ENCODE measurements around the gene MYH10. TPM values are rescaled to one million over a fixed set of nuclear protein-coding genes. Genes with fewer than 3 reads are reported as not detected.
"Not testable (repeated sequence)": the region's sequence is repeated elsewhere in the genome, so short reads cannot be mapped to it uniquely, and the experiment has no call there.

The MYH10 gene
- polyA plus RNA-seq, 3 donors = 7.0 to 19.8 (median 18.9) TPM

GRCh38 chr17:8576559-8577294, 53.8 kb downstream of the MYH10 start:
- H3K27ac ChIP-seq (ENCODE audit: low read depth, low read length) = no peak overlapping the region
- 90 to 93% (median 92%) methylated on average over 3 of the region's 3 CpGs for WGBS, 3 donors

GRCh38 chr17:8574687-8575086, 55.8 kb downstream of the MYH10 start:
- WGBS, 3 donors = 66 to 82% (median 68%) methylated on average over 9 of the region's 9 CpGs
- H3K27ac ChIP-seq (ENCODE audit: low read depth, low read length) = no peak overlapping the region

- no peak overlapping the region for H3K27ac ChIP-seq (ENCODE audit: low read depth, low read length)
- WGBS, 3 donors = 79 to 100% (median 87%) methylated on average over 1 of the region's 1 CpG
Observed at GRCh38 chr17:8572764-8573163, 57.8 kb downstream of the MYH10 start.

- no peak overlapping the region for H3K27ac ChIP-seq (ENCODE audit: low read depth, low read length)
- 68 to 76% (median 69%) methylated on average over 7 of the region's 7 CpGs for WGBS, 3 donors
Observed at GRCh38 chr17:8563981-8564602, 66.4 kb downstream of the MYH10 start.

- WGBS, 3 donors = 80 to 85% (median 85%) methylated on average over 5 of the region's 5 CpGs
- H3K27ac ChIP-seq (ENCODE audit: low read depth, low read length) = no peak overlapping the region
Observed at GRCh38 chr17:8563024-8563776, 67.3 kb downstream of the MYH10 start.

GRCh38 chr17:8558144-8558543, 72.4 kb downstream of the MYH10 start:
- WGBS, 3 donors = 89 to 93% (median 92%) methylated on average over 1 of the region's 1 CpG
- no peak overlapping the region for H3K27ac ChIP-seq (ENCODE audit: low read depth, low read length)

GRCh38 chr17:8557176-8557806, 73.2 kb downstream of the MYH10 start:
- H3K27ac ChIP-seq (ENCODE audit: low read depth, low read length) = no peak overlapping the region
- 84 to 86% (median 85%) methylated on average over 5 of the region's 5 CpGs for WGBS, 3 donors

GRCh38 chr17:8556074-8556473, 74.5 kb downstream of the MYH10 start:
- H3K27ac ChIP-seq (ENCODE audit: low read depth, low read length) = no peak overlapping the region

GRCh38 chr17:8555062-8555461, 75.5 kb downstream of the MYH10 start:
- no peak overlapping the region for H3K27ac ChIP-seq (ENCODE audit: low read depth, low read length)
- WGBS, 3 donors = 81 to 98% (median 91%) methylated on average over 1 of the region's 1 CpG

More at GRCh38 chr17:8556074-8556473, 74.5 kb downstream of the MYH10 start:
- 91 to 92% (median 92%) methylated on average over 9 of the region's 9 CpGs for WGBS, 3 donors

- WGBS, 3 donors = 82 to 95% (median 94%) methylated on average over 9 of the region's 9 CpGs
- H3K27ac ChIP-seq (ENCODE audit: low read depth, low read length) = no peak overlapping the region
Observed at GRCh38 chr17:8552577-8553320, 77.8 kb downstream of the MYH10 start.

GRCh38 chr17:8542599-8543502, 87.7 kb downstream of the MYH10 start:
- no peak overlapping the region for H3K27ac ChIP-seq (ENCODE audit: low read depth, low read length)
- 79 to 92% (median 79%) methylated on average over 8 of the region's 8 CpGs for WGBS, 3 donors

GRCh38 chr17:8539976-8540375, 90.5 kb downstream of the MYH10 start:
- WGBS, 3 donors = 95 to 98% (median 95%) methylated on average over 7 of the region's 7 CpGs
- not testable (repeated sequence) for H3K27ac ChIP-seq (ENCODE audit: low read depth, low read length)

- H3K27ac ChIP-seq (ENCODE audit: low read depth, low read length) = no peak overlapping the region
- 59 to 87% (median 86%) methylated on average over 3 of the region's 3 CpGs for WGBS, 3 donors
Observed at GRCh38 chr17:8537734-8538133, 92.8 kb downstream of the MYH10 start.

- 95 to 97% (median 96%) methylated on average over 9 of the region's 9 CpGs for WGBS, 3 donors
- no peak overlapping the region for H3K27ac ChIP-seq (ENCODE audit: low read depth, low read length)
Observed at GRCh38 chr17:8534498-8535188, 95.9 kb downstream of the MYH10 start.

GRCh38 chr17:8532021-8532420, 98.5 kb downstream of the MYH10 start:
- 38 to 86% (median 82%) methylated on average over 3 of the region's 3 CpGs for WGBS, 3 donors
- no peak overlapping the region for H3K27ac ChIP-seq (ENCODE audit: low read depth, low read length)

- H3K27ac ChIP-seq (ENCODE audit: low read depth, low read length) = no peak overlapping the region
- WGBS, 3 donors = 55 to 88% (median 68%) methylated on average over 5 of the region's 5 CpGs
Observed at GRCh38 chr17:8522577-8522976, 107.9 kb downstream of the MYH10 start.

- 94 to 96% (median 94%) methylated on average over 10 of the region's 10 CpGs for WGBS, 3 donors
- H3K27ac ChIP-seq (ENCODE audit: low read depth, low read length) = no peak overlapping the region
Observed at GRCh38 chr17:8520981-8521380, 109.5 kb downstream of the MYH10 start.
